IMR-90 (cell line): Measurements from ENCODE around the gene FOXN3.

Experiments
- CTCF ChIP-seq: conservative IDR thresholded peaks from 2 replicates; pipeline ENCODE4 v1.5.1; 2012; ENCODE audit warnings: mild to moderate bottlenecking, low read depth, low read length, improper control_type of control experiment
- MAZ ChIP-seq: IDR thresholded peaks from 2 replicates; pipeline ENCODE4 v1.6.1; 2012; ENCODE audit warnings: low read depth, mild to moderate bottlenecking, low read length, improper control_type of control experiment, moderate library complexity, borderline replicate concordance
- POLR2A ChIP-seq: IDR thresholded peaks from 2 replicates; pipeline ENCODE4 v1.6.1; 2012; ENCODE audit warnings: mild to moderate bottlenecking, low read depth, low read length

GRCh38 chr14:89270439-89271227, 146.4 kb downstream of the FOXN3 start:
- TF ChIP-seq CTCF (no peak), POLR2A (no peak), MAZ (no peak)
